Measurements from ENCODE around the gene MTHFD2L. TPM values are rescaled to one million over a fixed set of nuclear protein-coding genes. Genes with fewer than 3 reads are reported as not detected.

MTHFD2L gene
- total RNA-seq, 1 donor from 2014 or later = 24.7 TPM

DNA sequence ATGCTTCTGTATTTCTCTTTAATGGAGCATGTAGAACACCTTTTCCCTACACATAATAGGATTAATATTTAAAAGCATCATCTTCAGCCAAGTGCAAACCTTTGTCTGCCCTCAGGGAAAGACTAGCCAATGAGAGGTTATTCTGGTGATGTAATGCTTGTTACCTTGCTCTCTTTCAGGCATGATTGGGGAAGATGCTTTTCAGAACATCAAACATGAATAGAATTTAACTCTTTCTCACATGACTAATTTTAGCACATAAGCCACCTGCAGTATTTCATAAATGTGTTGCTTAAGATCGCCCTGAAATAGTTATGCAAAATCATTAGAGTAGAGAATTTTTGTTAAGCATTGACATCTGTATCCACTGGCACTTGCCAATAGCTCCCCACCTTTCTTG is 139.6 kb downstream of the MTHFD2L start:
- DNase-seq (ENCODE audit: low read depth, low spot score) = no peak

DNA sequence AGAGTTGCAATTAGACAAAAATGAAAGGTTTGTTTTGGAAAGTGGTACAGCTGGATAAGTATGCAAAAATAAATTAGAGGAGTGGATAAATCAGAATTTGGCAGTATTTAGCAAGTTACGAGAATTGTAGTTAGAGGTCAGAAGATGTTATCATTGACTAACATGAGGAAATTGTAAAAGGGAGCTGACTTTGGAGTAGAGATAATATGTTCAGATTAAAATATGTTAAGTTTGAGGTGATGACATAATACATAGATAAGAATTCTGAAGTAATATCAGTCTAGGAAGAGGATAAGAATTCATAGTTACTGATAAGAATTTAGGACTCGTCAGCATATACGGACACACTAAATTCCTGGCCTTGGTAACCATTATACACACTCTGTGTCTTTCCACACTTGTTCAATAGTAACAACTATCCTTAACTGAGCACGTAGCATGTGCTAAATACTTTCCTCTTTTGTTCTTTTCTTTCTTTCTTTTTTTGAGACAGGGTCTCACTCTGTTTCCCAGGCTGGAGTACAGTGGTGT is 146.2 kb downstream of the MTHFD2L start:
- DNase-seq (ENCODE audit: low read depth, low spot score) = no peak

DNA sequence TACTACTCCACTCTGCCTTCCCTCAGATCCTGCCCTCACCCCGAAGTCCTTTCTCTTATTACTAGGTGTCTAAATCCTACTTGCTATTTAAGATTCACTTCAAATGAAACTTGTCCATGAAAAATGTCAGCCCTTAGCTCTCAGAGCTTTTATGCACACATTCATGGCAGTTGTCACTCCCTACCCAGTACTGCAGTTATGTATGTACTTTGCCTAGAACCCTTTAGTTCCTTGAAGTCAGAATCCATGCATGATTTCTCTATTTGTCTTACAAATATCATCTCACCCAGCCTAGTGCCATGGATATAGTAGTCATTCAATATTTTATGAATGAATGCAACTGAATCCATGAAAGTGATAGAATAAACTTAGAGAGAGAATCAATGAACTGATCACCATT is 147.1 kb downstream of the MTHFD2L start:
- DNase-seq (ENCODE audit: low read depth, low spot score) = no peak

DNA sequence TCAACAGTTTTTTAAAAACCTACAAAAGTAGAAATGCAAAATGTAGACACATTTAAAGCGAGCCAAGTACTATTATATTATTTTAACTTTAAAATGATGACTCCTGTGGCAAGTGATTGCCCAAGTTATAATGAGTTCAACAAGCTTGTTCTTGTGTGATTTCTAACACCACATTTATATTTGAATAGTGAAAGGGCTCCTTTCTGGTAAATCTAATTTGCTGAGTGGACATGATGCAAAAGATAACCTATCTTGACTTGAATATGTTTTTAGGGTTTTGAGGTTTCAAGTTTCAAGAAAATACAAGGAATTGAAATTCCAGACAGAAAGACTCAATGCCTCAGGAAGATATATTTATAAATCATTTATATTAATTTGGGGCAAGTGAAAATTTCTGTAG is 149.3 kb downstream of the MTHFD2L start:
- DNase-seq (ENCODE audit: low read depth, low spot score) = no peak

DNA sequence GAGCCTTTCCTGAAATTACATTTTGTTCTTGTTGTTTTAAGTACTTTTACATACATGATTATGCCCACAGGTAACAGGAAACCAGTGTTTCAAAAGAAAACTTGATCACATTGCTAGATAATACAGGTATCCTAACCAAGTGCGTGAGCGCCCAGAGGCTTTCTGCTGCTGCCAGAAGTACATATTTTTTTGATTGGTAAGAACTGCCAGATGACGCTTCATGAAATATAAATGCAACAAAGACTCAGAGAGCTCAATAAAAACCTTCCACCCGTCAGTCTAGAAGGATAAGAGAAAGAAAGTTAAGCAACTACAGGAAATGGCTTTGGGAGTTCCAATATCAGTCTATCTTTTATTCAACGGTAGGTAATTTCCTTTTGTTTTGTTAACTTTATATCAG is 150.3 kb downstream of the MTHFD2L start, which contains the start of gene EPGN:
Gene EPGN, plus strand, starts transcription at position 256 of the 400 bp plus-strand sequence. Its CDS starts 64 bp downstream, at position 320.
- no peak for DNase-seq (ENCODE audit: low read depth, low spot score)

- DNase-seq (ENCODE audit: low read depth, low spot score) = no peak
These were observed 151.3 kb downstream of the MTHFD2L start for GRCh38 chr4:74309223-74309622.

- DNase-seq (ENCODE audit: low read depth, low spot score) = peak; percentile 24
These were observed 153.9 kb downstream of the MTHFD2L start for GRCh38 chr4:74311696-74312313.

DNA sequence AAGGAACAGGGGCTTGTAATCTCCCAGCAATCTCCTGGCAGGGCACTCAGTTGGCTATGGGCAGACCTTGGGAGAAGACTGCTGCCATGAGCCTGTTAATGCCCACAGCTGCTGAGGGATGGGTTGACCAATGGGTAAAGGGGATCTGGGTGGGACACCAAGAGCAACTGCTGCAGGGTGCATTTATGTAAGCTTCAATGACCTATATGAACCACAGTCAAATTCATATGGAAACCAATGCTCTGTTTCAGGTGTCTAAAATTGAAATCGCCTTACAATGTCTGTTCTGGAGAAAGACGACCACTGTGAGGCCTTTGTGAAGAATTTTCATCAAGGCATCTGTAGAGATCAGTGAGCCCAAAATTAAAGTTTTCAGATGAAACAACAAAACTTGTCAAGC is 156.4 kb downstream of the MTHFD2L start:
- DNase-seq (ENCODE audit: low read depth, low spot score) = no peak

GRCh38 chr4:74314944-74315343 is 157.0 kb downstream of the MTHFD2L start:
- DNase-seq (ENCODE audit: low read depth, low spot score) = no peak

- no peak for DNase-seq (ENCODE audit: low read depth, low spot score)
These were observed 157.5 kb downstream of the MTHFD2L start for GRCh38 chr4:74315376-74315775.

DNA sequence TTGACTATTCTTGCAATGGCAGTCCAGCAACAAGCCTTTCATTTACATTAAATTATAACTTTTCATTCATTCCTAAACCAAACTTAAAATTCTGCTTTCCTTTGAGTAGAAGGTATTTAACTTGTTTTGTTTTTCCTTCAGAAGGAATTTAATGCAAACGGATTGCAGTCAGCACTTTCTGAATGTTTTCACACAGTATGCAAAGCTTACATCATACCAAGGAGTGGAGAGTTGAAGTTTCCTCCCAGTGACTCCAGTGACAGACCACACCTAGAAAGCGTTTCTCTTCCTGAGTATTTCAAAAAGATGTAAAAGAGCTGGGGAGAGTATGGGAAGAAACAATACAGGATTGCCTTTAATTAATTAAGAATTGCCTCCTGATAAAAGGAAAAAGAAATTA is 158.5 kb downstream of the MTHFD2L start:
- no peak for DNase-seq (ENCODE audit: low read depth, low spot score)

GRCh38 chr4:74317616-74318246 is 159.8 kb downstream of the MTHFD2L start:
- no peak for DNase-seq (ENCODE audit: low read depth, low spot score)

GRCh38 chr4:74318276-74318675 is 160.4 kb downstream of the MTHFD2L start:
- DNase-seq (ENCODE audit: low read depth, low spot score) = no peak

- no peak for DNase-seq (ENCODE audit: low read depth, low spot score)
These were observed 161.6 kb downstream of the MTHFD2L start for GRCh38 chr4:74319470-74319869.

DNA sequence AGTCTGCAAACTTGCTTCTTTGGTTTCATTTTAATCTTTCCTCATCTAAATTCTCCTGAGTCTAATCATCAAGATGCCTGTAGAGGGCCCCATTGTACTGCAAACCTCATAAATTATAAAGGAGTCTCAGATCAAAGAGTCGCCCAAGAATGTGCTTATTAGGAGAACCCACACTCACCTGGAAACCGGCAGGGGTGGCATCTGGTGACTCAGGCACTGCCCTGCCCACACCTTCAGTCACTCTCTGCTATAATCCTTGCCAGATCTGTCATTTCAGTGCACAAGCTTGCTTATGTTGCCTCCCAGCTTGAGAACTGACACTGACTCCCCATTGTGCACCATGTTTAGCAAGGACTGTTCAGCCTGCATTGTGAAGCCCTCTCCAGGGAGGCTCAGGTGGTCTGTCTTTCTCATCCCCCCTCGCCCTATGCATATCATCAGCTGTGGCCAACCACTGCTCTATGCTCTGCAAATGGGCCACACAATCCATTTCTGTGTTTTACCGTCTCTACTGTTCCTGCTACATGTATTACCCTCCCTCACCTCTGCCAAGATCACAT is 162.7 kb downstream of the MTHFD2L start:
- peak; percentile 24 for DNase-seq (ENCODE audit: low read depth, low spot score)

- DNase-seq (ENCODE audit: low read depth, low spot score) = no peak
These were observed 164.4 kb downstream of the MTHFD2L start for GRCh38 chr4:74322301-74322700.

DNA sequence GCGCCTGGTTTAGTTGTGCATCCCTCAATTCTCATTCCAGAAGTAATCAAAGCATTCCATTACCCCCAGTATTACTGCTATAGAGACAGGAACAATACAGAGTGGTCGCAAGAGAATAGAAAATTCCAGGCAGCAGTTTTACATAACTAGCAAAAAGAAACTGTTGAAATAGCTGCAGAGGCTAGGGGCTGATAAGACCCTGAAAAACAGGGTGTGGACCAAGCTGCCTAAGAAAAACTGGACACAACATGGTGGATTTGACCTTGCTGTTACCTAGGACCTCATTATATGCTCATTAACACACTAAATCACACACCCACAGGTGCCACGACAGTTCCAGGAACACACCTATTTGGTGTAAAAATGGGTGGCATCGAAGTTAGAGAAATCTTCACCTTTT is 165.7 kb downstream of the MTHFD2L start:
- DNase-seq (ENCODE audit: low read depth, low spot score) = no peak

- no peak for DNase-seq (ENCODE audit: low read depth, low spot score)
These were observed 166.3 kb downstream of the MTHFD2L start for GRCh38 chr4:74324262-74324661.

DNA sequence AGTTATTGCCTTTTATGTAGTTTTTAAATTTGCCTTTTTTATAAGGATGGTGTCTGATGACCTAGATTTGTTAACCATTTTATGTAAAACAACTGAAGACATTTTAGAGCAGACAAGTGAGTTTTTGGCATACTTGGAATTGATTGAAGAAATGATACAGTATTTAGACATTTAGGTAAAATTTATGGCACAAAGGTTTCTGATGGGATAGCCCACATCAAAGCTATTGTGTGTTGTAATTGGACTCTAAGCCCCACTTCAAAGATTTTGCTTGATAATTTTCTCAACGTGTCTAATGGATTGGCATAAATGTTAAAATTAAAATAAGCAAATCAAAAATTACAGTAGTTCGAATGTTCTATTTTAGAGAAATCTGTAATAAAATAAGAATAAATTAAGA is 168.0 kb downstream of the MTHFD2L start:
- DNase-seq (ENCODE audit: low read depth, low spot score) = no peak

GRCh38 chr4:74327762-74328161 is 169.8 kb downstream of the MTHFD2L start:
- DNase-seq (ENCODE audit: low read depth, low spot score) = peak; percentile 15

- no peak for DNase-seq (ENCODE audit: low read depth, low spot score)
These were observed 170.6 kb downstream of the MTHFD2L start for GRCh38 chr4:74328501-74328900.

DNA sequence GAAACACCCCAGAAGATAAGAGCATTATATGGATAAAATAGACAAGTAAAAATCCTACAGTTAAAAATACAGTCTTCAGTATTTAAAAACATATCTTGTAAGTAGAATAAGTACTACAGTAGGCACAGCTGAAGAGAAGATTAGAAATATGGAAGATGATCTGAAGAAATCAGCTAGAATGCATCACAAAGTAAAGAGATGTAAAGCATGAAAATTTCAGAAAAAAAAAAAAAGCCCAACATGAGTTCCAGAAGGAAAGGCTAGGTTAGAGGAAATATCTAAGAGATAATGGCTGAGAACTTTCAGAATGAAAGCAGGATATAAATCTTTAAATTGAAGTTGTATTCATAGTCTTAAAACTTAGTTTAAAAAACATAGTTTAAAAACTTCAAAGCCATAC is 171.4 kb downstream of the MTHFD2L start:
- DNase-seq (ENCODE audit: low read depth, low spot score) = no peak

DNA sequence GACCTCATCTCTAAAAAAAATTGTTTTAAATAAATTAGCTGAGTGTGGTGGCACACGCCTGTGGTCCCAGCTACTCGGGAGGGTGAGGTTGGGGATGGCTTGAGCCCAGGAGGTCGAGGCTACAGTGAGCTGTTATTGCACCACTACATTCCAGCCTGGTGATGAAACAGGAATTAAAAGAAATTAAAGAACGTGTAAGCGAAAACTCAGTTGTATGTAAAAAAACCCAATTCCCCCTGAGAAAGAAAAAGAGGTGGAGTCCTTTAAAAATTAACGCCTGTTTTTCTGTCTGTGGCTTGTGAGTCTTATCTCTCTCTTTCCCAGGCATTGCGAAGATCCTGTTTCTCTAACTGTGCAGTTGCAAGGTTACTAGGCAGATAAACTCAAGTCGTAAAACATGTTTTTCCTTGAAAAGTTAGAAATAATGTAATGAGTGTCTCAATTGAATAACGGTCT is 172.4 kb downstream of the MTHFD2L start:
- DNase-seq (ENCODE audit: low read depth, low spot score) = no peak

All from pulmonary artery endothelial cell (primary cell).